ENCODE results near the gene SMIM24.

The SMIM24 gene

GRCh38 chr19:3470500-3471128 is 9.7 kb downstream of the SMIM24 start:
- DNase-seq: no peak

GRCh38 chr19:3469638-3470499 is 10.5 kb downstream of the SMIM24 start:
- no peak for DNase-seq

- DNase-seq: no peak
Measured at GRCh38 chr19:3468211-3468610, 12.1 kb downstream of the SMIM24 start.

- no peak for DNase-seq
Measured at GRCh38 chr19:3467437-3468198, 12.7 kb downstream of the SMIM24 start.

- DNase-seq: no peak
Measured at GRCh38 chr19:3466635-3467034, 13.7 kb downstream of the SMIM24 start.

- DNase-seq: no peak
Measured at GRCh38 chr19:3465552-3465951, 14.8 kb downstream of the SMIM24 start.

GRCh38 chr19:3464587-3465235 is 15.6 kb downstream of the SMIM24 start:
- DNase-seq: no peak

GRCh38 chr19:3463714-3464586 is 16.4 kb downstream of the SMIM24 start:
- DNase-seq: no peak

- DNase-seq: no peak
Measured at GRCh38 chr19:3462991-3463713, 17.2 kb downstream of the SMIM24 start.

- DNase-seq: no peak
Measured at GRCh38 chr19:3459965-3460582, 20.3 kb downstream of the SMIM24 start.

GRCh38 chr19:3459089-3459881 is 21.0 kb downstream of the SMIM24 start:
- DNase-seq: no peak

- no peak for DNase-seq
Measured at GRCh38 chr19:3458229-3459088, 21.9 kb downstream of the SMIM24 start.

GRCh38 chr19:3457528-3458228 is 22.6 kb downstream of the SMIM24 start:
- DNase-seq: no peak

GRCh38 chr19:3456925-3457527 is 23.3 kb downstream of the SMIM24 start:
- no peak for DNase-seq

GRCh38 chr19:3455960-3456601 is 24.2 kb downstream of the SMIM24 start:
- no peak for DNase-seq

GRCh38 chr19:3455393-3455955 is 24.9 kb downstream of the SMIM24 start:
- DNase-seq: no peak

All from HCEC 1CT (cell line).